Measurements from ENCODE around the gene ABR. TPM values are rescaled to one million over a fixed set of nuclear protein-coding genes. Genes with fewer than 3 reads are reported as not detected.

ABR gene
- polyA plus RNA-seq, 2 of the 4 experiments (the other 2 are of a cell fraction), result 70.9 to 73.8 TPM

DNA sequence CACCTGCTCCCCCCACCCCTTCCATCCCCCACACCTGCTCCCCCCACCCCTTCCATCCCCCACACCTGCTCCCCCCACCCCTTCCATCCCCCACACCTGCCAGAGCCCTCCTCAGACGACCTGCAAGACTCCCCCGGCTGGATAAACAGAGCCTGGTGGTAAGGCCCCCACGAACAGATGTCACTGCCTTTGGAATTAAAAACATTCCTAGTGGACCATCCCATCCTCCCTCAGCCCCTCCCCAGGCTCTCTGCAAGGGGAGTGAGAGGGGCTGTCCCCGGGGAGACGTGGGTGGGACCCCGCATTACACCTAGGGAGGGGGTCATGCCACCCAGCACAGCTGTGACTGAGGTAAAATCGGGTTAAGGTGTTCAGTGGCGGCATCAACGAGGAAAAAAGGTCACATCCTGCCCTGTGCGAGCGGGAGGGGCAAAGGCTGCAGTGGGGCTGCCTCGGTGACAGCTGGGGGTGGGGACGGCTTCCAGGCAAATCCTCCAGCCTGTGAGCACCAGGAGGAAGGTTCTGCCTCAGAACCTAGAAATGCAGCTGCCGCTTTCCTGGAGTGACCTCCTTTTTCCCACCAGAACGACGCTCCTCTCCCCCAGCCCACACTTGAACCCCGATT is 144.1 kb downstream of the ABR start:
- POLR2A ChIA-PET, result no interaction called here
- DNase-seq (ENCODE audit: low read depth in 1 of 2, low spot score in 1 of 2) (no peak), ATAC-seq (peak in 1 of 2 experiments; percentile 6; a peak in 1 of 6 replicates), FAIRE-seq (no peak)
- H3K4me1 ChIP-seq, result no peaks in the 10 kb centered on the region
- 75% methylated on average over 17 of the region's 17 CpGs for WGBS (ENCODE audit: missing lambda C conversion rate)
- H3K9me3 ChIP-seq, result no peaks in the 10 kb centered on the region
- H3K4me2 ChIP-seq, result no peak overlapping the region
- H3K4me3 ChIP-seq, result no peak overlapping the region
- no peak overlapping the region for H3K27ac ChIP-seq
- TF ChIP-seq KDM1A (IDR thresholded peaks at IDR 0.05; ENCODE audit: low read depth) (no peak), ZNF302 (CRISPR knock-in tag; IDR thresholded peaks at IDR 0.05) (no peak), ESRRA (IDR thresholded peaks at IDR 0.05; ENCODE audit: borderline replicate concordance, low read length) (no peak), RARB (CRISPR knock-in tag; IDR thresholded peaks at IDR 0.05) (no peak), PHF8 (IDR thresholded peaks at IDR 0.05; ENCODE audit: borderline replicate concordance, low read depth) (no peak), HEYL (CRISPR knock-in tag; IDR thresholded peaks at IDR 0.05) (no peak), NFE2L2 (conservative IDR thresholded peaks at IDR 0.05; ENCODE audit: low read length) (no peak), FOSB (CRISPR knock-in tag; IDR thresholded peaks at IDR 0.05) (no peak), EP300 (IDR thresholded peaks at IDR 0.05) (no peak), JUNB (IDR thresholded peaks at IDR 0.05) (no peak), HOXA7 (CRISPR knock-in tag; IDR thresholded peaks at IDR 0.05) (no peak), NR3C1 (IDR thresholded peaks at IDR 0.05) (no peak), RCOR1 (IDR thresholded peaks at IDR 0.05; ENCODE audit: low read depth, low read length) (no peak), CEBPB (IDR thresholded peaks at IDR 0.05) (no peak)
- TF ChIP-seq, protein P1, sequence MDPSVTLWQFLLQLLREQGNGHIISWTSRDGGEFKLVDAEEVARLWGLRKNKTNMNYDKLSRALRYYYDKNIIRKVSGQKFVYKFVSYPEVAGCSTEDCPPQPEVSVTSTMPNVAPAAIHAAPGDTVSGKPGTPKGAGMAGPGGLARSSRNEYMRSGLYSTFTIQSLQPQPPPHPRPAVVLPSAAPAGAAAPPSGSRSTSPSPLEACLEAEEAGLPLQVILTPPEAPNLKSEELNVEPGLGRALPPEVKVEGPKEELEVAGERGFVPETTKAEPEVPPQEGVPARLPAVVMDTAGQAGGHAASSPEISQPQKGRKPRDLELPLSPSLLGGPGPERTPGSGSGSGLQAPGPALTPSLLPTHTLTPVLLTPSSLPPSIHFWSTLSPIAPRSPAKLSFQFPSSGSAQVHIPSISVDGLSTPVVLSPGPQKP (IDR thresholded peaks at IDR 0.05; ENCODE audit: low read depth, low read length), result no peak
- TF ChIP-seq, protein P2, sequence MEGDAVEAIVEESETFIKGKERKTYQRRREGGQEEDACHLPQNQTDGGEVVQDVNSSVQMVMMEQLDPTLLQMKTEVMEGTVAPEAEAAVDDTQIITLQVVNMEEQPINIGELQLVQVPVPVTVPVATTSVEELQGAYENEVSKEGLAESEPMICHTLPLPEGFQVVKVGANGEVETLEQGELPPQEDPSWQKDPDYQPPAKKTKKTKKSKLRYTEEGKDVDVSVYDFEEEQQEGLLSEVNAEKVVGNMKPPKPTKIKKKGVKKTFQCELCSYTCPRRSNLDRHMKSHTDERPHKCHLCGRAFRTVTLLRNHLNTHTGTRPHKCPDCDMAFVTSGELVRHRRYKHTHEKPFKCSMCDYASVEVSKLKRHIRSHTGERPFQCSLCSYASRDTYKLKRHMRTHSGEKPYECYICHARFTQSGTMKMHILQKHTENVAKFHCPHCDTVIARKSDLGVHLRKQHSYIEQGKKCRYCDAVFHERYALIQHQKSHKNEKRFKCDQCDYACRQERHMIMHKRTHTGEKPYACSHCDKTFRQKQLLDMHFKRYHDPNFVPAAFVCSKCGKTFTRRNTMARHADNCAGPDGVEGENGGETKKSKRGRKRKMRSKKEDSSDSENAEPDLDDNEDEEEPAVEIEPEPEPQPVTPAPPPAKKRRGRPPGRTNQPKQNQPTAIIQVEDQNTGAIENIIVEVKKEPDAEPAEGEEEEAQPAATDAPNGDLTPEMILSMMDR (IDR thresholded peaks at IDR 0.05), result no peak
- TF ChIP-seq, protein P3, sequence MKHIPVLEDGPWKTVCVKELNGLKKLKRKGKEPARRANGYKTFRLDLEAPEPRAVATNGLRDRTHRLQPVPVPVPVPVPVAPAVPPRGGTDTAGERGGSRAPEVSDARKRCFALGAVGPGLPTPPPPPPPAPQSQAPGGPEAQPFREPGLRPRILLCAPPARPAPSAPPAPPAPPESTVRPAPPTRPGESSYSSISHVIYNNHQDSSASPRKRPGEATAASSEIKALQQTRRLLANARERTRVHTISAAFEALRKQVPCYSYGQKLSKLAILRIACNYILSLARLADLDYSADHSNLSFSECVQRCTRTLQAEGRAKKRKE (CRISPR knock-in tag; IDR thresholded peaks at IDR 0.05; ENCODE audit: low read depth), result no peak
- TF ChIP-seq, protein P4, sequence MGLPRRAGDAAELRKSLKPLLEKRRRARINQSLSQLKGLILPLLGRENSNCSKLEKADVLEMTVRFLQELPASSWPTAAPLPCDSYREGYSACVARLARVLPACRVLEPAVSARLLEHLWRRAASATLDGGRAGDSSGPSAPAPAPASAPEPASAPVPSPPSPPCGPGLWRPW (IDR thresholded peaks at IDR 0.05), result no peak
- TF ChIP-seq, protein P5, sequence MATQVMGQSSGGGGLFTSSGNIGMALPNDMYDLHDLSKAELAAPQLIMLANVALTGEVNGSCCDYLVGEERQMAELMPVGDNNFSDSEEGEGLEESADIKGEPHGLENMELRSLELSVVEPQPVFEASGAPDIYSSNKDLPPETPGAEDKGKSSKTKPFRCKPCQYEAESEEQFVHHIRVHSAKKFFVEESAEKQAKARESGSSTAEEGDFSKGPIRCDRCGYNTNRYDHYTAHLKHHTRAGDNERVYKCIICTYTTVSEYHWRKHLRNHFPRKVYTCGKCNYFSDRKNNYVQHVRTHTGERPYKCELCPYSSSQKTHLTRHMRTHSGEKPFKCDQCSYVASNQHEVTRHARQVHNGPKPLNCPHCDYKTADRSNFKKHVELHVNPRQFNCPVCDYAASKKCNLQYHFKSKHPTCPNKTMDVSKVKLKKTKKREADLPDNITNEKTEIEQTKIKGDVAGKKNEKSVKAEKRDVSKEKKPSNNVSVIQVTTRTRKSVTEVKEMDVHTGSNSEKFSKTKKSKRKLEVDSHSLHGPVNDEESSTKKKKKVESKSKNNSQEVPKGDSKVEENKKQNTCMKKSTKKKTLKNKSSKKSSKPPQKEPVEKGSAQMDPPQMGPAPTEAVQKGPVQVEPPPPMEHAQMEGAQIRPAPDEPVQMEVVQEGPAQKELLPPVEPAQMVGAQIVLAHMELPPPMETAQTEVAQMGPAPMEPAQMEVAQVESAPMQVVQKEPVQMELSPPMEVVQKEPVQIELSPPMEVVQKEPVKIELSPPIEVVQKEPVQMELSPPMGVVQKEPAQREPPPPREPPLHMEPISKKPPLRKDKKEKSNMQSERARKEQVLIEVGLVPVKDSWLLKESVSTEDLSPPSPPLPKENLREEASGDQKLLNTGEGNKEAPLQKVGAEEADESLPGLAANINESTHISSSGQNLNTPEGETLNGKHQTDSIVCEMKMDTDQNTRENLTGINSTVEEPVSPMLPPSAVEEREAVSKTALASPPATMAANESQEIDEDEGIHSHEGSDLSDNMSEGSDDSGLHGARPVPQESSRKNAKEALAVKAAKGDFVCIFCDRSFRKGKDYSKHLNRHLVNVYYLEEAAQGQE (IDR thresholded peaks at IDR 0.05), result no peak
- CTCF ChIA-PET, result interaction anchor here (1.1 to 10.3 kb wide), 2 partner anchors 20 to 23 kb away, joined by 5 to 102 read pairs; no protein-coding TSS in a partner anchor
